IMR-90 (cell line): ENCODE data around the gene FAF2. TPM values are rescaled to one million over a fixed set of nuclear protein-coding genes. Genes with fewer than 3 reads are reported as not detected.

ENCODE experiments used
- ATAC-seq: fragments of 200-7000 bp; cut with Tn5 transposase; 2 replicates; pipeline ENCODE4 v1.9.1; 2020; ENCODE audit warnings: low read depth, mild to moderate bottlenecking, moderate library complexity
- BruUV-seq: library from RNA; stranded (reverse); fragments of 400-500 nt; replicated peaks from 2 replicates; lab custom pipeline; 2021; lab: Mats Ljungman, UMichigan
- CTCF ChIA-PET: fragments of 300-600 bp; formaldehyde crosslinking; extraction: SDS; loops from one replicate; lab custom pipeline; 2021; ENCODE audit warnings: antibody characterized with exemption; lab: Yijun Ruan, JAX
- POLR2A ChIA-PET: fragments of 300-600 bp; sonication (Branson Sonifier 250); formaldehyde crosslinking; loops from one replicate; lab custom pipeline; 2022; ENCODE audit warnings: antibody characterized with exemption; ENCODE audit not compliant: unreplicated experiment; lab: Charles Lee
- DNase-seq: peaks from one replicate; pipeline ENCODE4 v3.0.0; 2013
- H2AFZ ChIP-seq: replicated peaks from 2 replicates; pipeline ENCODE3; 2013; ENCODE audit warnings: low read length, mild to moderate bottlenecking; ENCODE audit not compliant: poor library complexity
- H2AK5ac ChIP-seq: 2 replicates; pipeline ENCODE4 v1.6.1; 2013; ENCODE audit warnings: low read depth, low read length, inconsistent platforms
- H2AK9ac ChIP-seq: replicated peaks from 2 replicates; pipeline ENCODE3; 2013; ENCODE audit warnings: mild to moderate bottlenecking, low read depth, low read length, moderate library complexity; ENCODE audit not compliant: poor library complexity
- H2BK120ac ChIP-seq: 2 replicates; pipeline ENCODE4 v1.6.1; 2013; ENCODE audit warnings: low read depth, low read length, inconsistent platforms
- H2BK15ac ChIP-seq: 3 replicates; pipeline ENCODE4 v1.6.1; 2013; ENCODE audit warnings: low read depth, low read length, inconsistent platforms
- H2BK20ac ChIP-seq: 2 replicates; pipeline ENCODE4 v1.6.1; 2013; ENCODE audit warnings: low read depth, mild to moderate bottlenecking, inconsistent platforms, low read length, moderate library complexity
- H2BK5ac ChIP-seq: 2 replicates; pipeline ENCODE4 v1.6.1; 2013; ENCODE audit warnings: mild to moderate bottlenecking, low read depth, low read length, inconsistent platforms; ENCODE audit not compliant: poor library complexity, severe bottlenecking
- H3K14ac ChIP-seq: replicated peaks from 2 replicates; pipeline ENCODE4 v1.6.1; 2013; ENCODE audit warnings: low read depth, low read length, inconsistent platforms
- H3K18ac ChIP-seq: 2 replicates; pipeline ENCODE4 v1.6.1; 2013; ENCODE audit warnings: low read depth, low read length, control low read depth
- H3K23ac ChIP-seq: 2 replicates; pipeline ENCODE4 v1.6.1; 2013; ENCODE audit warnings: low read depth, low read length, inconsistent platforms
- H3K27ac ChIP-seq: 2 replicates; pipeline ENCODE4 v1.5.1; 2013; ENCODE audit warnings: mild to moderate bottlenecking, control low read depth, low read length; ENCODE audit not compliant: insufficient read depth
- H3K27me3 ChIP-seq: 2 replicates; pipeline ENCODE4 v1.6.1; 2013; ENCODE audit warnings: low read length; ENCODE audit not compliant: control insufficient read depth, insufficient read depth
- H3K36me3 ChIP-seq: 2 replicates; pipeline ENCODE4 v1.6.1; 2013; ENCODE audit warnings: low read length, mixed read lengths; ENCODE audit not compliant: control insufficient read depth, insufficient read depth
- H3K4ac ChIP-seq: 2 replicates; pipeline ENCODE4 v1.6.1; 2013; ENCODE audit warnings: low read depth, low read length, inconsistent platforms
- H3K4me1 ChIP-seq: 2 replicates; pipeline ENCODE4 v1.6.1; 2013; ENCODE audit warnings: low read length, mixed read lengths; ENCODE audit not compliant: control insufficient read depth, insufficient read depth
- H3K4me2 ChIP-seq: 2 replicates; pipeline ENCODE4 v1.6.1; 2013; ENCODE audit warnings: low read depth, mild to moderate bottlenecking, control low read depth, low read length, moderate library complexity
- H3K4me3 ChIP-seq: 2 replicates; pipeline ENCODE4 v1.5.1; 2013; ENCODE audit warnings: low read depth, mild to moderate bottlenecking, control low read depth, low read length, moderate library complexity; ENCODE audit not compliant: insufficient read depth
- H3K56ac ChIP-seq: 2 replicates; pipeline ENCODE4 v1.6.1; 2013; ENCODE audit warnings: low read length, inconsistent platforms; ENCODE audit not compliant: insufficient read depth; ENCODE audit errors: extremely low read depth
- H3K79me1 ChIP-seq, 2 experiments: 2 replicates each; pipeline ENCODE4 v1.6.1; 2013; ENCODE audit warnings: low read length in 2 of 2, inconsistent platforms in 1 of 2, low read depth in 1 of 2
- H3K9ac ChIP-seq: 2 replicates; pipeline ENCODE4 v1.6.1; 2013; ENCODE audit warnings: low read depth, low read length, control low read depth
- H3K9me1 ChIP-seq: 2 replicates; pipeline ENCODE4 v1.6.1; 2013; ENCODE audit warnings: low read length, inconsistent platforms; ENCODE audit not compliant: insufficient read depth
- H3K9me3 ChIP-seq: 2 replicates; pipeline ENCODE4 v1.6.1; 2013; ENCODE audit warnings: low read length; ENCODE audit not compliant: control insufficient read depth, insufficient read depth
- H4K20me1 ChIP-seq: 2 replicates; pipeline ENCODE4 v1.6.1; 2013; ENCODE audit warnings: low read length, inconsistent platforms; ENCODE audit not compliant: insufficient read depth
- H4K5ac ChIP-seq: 2 replicates; pipeline ENCODE4 v1.6.1; 2013; ENCODE audit warnings: mild to moderate bottlenecking, low read depth, low read length, control low read depth
- H4K8ac ChIP-seq, 2 experiments: 2 replicates each; pipeline ENCODE4 v1.6.1; 2013; ENCODE audit warnings: low read depth in 2 of 2, low read length in 2 of 2, control low read depth in 1 of 2, inconsistent platforms in 1 of 2
- H4K91ac ChIP-seq: 2 replicates; pipeline ENCODE4 v1.6.1; 2013; ENCODE audit warnings: low read depth, low read length, inconsistent platforms; ENCODE audit not compliant: insufficient read depth
- CEBPB ChIP-seq: IDR thresholded peaks from 2 replicates; pipeline ENCODE4 v1.6.1; 2012; ENCODE audit warnings: low read depth, low read length, improper control_type of control experiment
- CHD1 ChIP-seq: IDR thresholded peaks from 2 replicates; pipeline ENCODE4 v1.6.1; 2012; ENCODE audit warnings: low read depth, low read length, improper control_type of control experiment
- MAFK ChIP-seq: IDR thresholded peaks from 2 replicates; pipeline ENCODE4 v1.6.1; 2012; ENCODE audit warnings: low read depth, low read length, improper control_type of control experiment
- POLR2A ChIP-seq: IDR thresholded peaks from 2 replicates; pipeline ENCODE4 v1.6.1; 2012; ENCODE audit warnings: mild to moderate bottlenecking, low read depth, low read length
- RFX5 ChIP-seq: IDR thresholded peaks from 2 replicates; pipeline ENCODE4 v1.8.0; 2012; ENCODE audit warnings: low read depth, mild to moderate bottlenecking, low read length, moderate library complexity
- WGBS, 2 experiments: methylation state at CpG; one replicate each; pipeline versions ENCODE4 v1.1.5 to v1.1.7; 2013; ENCODE audit warnings: missing lambda C conversion rate in 2 of 2; ENCODE audit not compliant: insufficient read length in 1 of 2; ENCODE audit errors: extremely low coverage in 2 of 2; 5-methylcytosine and 5-hydroxymethylcytosine counted together
- dilution Hi-C: fragments of 300-500 bp; cut with HindIII; formaldehyde crosslinking; loops from one replicate; pipeline ENCODE4 v1.14.3; 2018; ENCODE audit warnings: low sequenced_read_pairs; ENCODE audit not compliant: unreplicated experiment
- in situ Hi-C: fragments of 300-500 bp; cut with MboI; formaldehyde crosslinking; loops from 3 replicates; pipeline ENCODE4 v1.14.3; 2019; ENCODE audit warnings: low sequenced_read_pairs, inconsistent platforms, mixed read lengths
- intact Hi-C: fragments of 100-400 bp; cut with micrococcal nuclease; formaldehyde crosslinking; loops from 2 replicates; pipeline ENCODE4 v1.10.0; 2022
- polyA plus RNA-seq, 3 experiments: library from polyadenylated mRNA; depleted of rRNA; stranded (reverse); fragments of >200 nt; gene quantifications; 2 replicates each; pipeline ENCODE4 v1.2.3, GENCODE V29; 2012; ENCODE audit warnings: low replicate concordance in 1 of 3
- total RNA-seq: library from RNA; depleted of rRNA; stranded (reverse); fragments of >200 nt; gene quantifications from 2 replicates; pipeline ENCODE4 v1.2.3, GENCODE V29; 2012
- TF ChIP-seq, protein P1 (sequence below): fragments of 150-350 bp; IDR thresholded peaks from 2 replicates; pipeline ENCODE4 v1.6.1; 2017; ENCODE audit warnings: mild to moderate bottlenecking, antibody characterized with exemption, low read length, low read depth
- TF ChIP-seq, protein P2 (sequence below): conservative IDR thresholded peaks from 2 replicates; pipeline ENCODE4 v1.5.1; 2012; ENCODE audit warnings: mild to moderate bottlenecking, low read depth, low read length, improper control_type of control experiment

The FAF2 gene
- total and polyA plus RNA-seq, 2 of the 4 experiments (the other 2 are of a cell fraction) = 32.9 to 47.0 TPM

DNA sequence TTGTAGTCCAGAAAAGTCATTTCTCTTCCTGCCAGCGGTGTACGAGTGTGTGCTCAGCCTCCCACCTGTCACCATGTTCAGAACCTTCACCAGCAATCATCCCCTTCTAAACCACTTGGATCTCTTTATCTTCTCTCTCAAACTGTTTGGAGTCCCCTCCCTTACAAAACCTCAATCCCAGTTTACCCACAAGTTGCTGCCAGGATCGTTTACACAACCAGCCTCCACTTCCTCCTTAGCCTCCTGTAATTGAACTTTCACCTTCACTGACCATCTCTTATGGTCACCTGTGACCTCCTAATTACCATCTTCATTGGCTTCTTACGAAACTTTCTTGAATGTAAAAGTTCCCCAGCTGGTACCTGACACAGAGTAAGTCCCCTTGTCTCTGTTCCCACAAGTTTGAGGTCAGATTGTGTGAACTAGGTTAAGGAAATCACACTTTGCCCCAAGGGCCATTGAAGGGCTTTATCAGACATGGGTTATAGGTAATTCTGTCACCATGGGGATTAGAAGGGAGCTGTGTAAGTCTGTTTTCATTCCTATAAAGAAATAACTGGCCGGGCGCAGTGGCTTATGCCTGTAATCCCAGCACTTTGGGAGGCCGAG is 69.0 kb downstream of the FAF2 start:
- H4K91ac ChIP-seq = no peak overlapping the region
- H3K56ac ChIP-seq = no peak overlapping the region
- H3K36me3 ChIP-seq = no peaks in the 10 kb centered on the region
- H2AFZ ChIP-seq = no peak overlapping the region
- no peaks in the 10 kb centered on the region for H3K9me1 ChIP-seq
- ChIA-PET CTCF (no interaction called here), POLR2A (no interaction called here)
- no peaks in the 10 kb centered on the region for H3K79me1 ChIP-seq
- dilution Hi-C loops (no loop called here), in situ Hi-C loops (no loop called here), intact Hi-C loops (no loop called here)
- H2AK5ac ChIP-seq = no peak overlapping the region
- WGBS, 2 experiments = 57% methylated on average over 2 of the region's 7 CpGs; no CpG with 5 or more reads in 1 of the 2 experiments
- H3K9me3 ChIP-seq = no peaks in the 10 kb centered on the region
- no peak overlapping the region for H2AK9ac ChIP-seq
- no peak overlapping the region for H3K4me3 ChIP-seq
- H3K14ac ChIP-seq = no peak overlapping the region
- H3K18ac ChIP-seq = no peak overlapping the region
- no peaks in the 10 kb centered on the region for H3K4me1 ChIP-seq
- H3K23ac ChIP-seq = no peak overlapping the region
- H2BK20ac ChIP-seq = no peak overlapping the region
- no peak overlapping the region for H3K9ac ChIP-seq
- H3K27ac ChIP-seq = no peak overlapping the region
- H3K4ac ChIP-seq = no peak overlapping the region
- BruUV-seq = no TSS peak
- H2BK15ac ChIP-seq = no peak overlapping the region
- DNase-seq = no peak
- H4K5ac ChIP-seq = no peak overlapping the region
- no peak for TF ChIP-seq CHD1
- TF ChIP-seq, protein P1, sequence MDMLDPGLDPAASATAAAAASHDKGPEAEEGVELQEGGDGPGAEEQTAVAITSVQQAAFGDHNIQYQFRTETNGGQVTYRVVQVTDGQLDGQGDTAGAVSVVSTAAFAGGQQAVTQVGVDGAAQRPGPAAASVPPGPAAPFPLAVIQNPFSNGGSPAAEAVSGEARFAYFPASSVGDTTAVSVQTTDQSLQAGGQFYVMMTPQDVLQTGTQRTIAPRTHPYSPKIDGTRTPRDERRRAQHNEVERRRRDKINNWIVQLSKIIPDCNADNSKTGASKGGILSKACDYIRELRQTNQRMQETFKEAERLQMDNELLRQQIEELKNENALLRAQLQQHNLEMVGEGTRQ = no peak
- no peak for TF ChIP-seq MAFK
- TF ChIP-seq, protein P2, sequence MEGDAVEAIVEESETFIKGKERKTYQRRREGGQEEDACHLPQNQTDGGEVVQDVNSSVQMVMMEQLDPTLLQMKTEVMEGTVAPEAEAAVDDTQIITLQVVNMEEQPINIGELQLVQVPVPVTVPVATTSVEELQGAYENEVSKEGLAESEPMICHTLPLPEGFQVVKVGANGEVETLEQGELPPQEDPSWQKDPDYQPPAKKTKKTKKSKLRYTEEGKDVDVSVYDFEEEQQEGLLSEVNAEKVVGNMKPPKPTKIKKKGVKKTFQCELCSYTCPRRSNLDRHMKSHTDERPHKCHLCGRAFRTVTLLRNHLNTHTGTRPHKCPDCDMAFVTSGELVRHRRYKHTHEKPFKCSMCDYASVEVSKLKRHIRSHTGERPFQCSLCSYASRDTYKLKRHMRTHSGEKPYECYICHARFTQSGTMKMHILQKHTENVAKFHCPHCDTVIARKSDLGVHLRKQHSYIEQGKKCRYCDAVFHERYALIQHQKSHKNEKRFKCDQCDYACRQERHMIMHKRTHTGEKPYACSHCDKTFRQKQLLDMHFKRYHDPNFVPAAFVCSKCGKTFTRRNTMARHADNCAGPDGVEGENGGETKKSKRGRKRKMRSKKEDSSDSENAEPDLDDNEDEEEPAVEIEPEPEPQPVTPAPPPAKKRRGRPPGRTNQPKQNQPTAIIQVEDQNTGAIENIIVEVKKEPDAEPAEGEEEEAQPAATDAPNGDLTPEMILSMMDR = no peak
- no peak for TF ChIP-seq RFX5
- TF ChIP-seq POLR2A = no peak
- TF ChIP-seq CEBPB = no peak
- H4K20me1 ChIP-seq = no peaks in the 10 kb centered on the region
- no peak overlapping the region for H2BK5ac ChIP-seq
- ATAC-seq = no peak
- no peaks in the 10 kb centered on the region for H3K27me3 ChIP-seq
- H3K4me2 ChIP-seq = no peak overlapping the region
- H2BK120ac ChIP-seq = no peak overlapping the region
- H4K8ac ChIP-seq = no peak overlapping the region
